GM12878 (cell line): ENCODE results near the gene SEMA5A. TPM values are rescaled to one million over a fixed set of nuclear protein-coding genes. Genes with fewer than 3 reads are reported as not detected.

Source experiments
- ATAC-seq: fragments of 200-7000 bp; cut with Tn5 transposase; 3 replicates; pipeline ENCODE4 v1.9.1; 2020; ENCODE audit warnings: mild to moderate bottlenecking, moderate library complexity
- BruUV-seq: library from RNA; stranded (reverse); fragments of 400-500 nt; replicated peaks from 2 replicates; lab custom pipeline; 2021; lab: Mats Ljungman, UMichigan
- CTCF ChIA-PET: fragments of 300-600 bp; sonication (Branson Sonifier 250); formaldehyde crosslinking; extraction: SDS; loops from one replicate; lab custom pipeline; 2021; ENCODE audit warnings: inconsistent platforms; lab: Yijun Ruan, JAX
- POLR2A ChIA-PET: fragments of 350-600 bp; formaldehyde crosslinking; extraction: SDS; loops from one replicate; lab custom pipeline; 2021; ENCODE audit warnings: inconsistent platforms; lab: Charles Lee
- RAD21 ChIA-PET: fragments of 300-600 bp; sonication (Branson Sonifier 250); formaldehyde crosslinking; loops from one replicate; lab custom pipeline; 2023; ENCODE audit warnings: antibody characterized with exemption; ENCODE audit not compliant: unreplicated experiment; lab: Charles Lee
- SMC1A ChIA-PET: fragments of 300-600 bp; sonication (Branson Sonifier 250); formaldehyde crosslinking; loops from one replicate; lab custom pipeline; 2023; ENCODE audit not compliant: unreplicated experiment, uncharacterized antibody; lab: Charles Lee
- DNase-seq: peaks from one replicate; pipeline ENCODE4 v3.0.0-alpha.2; 2011; ENCODE audit warnings: low read depth, low spot score
- FAIRE-seq: peaks from 3 replicates; lab custom pipeline; 2011; peaks lifted over from hg19 to GRCh38; lab: Jason Lieb, UNC
- H2AFZ ChIP-seq: 2 replicates; pipeline ENCODE4 v1.6.0; 2011; ENCODE audit warnings: low read depth, low read length, control low read depth; ENCODE audit not compliant: control insufficient read depth
- H3K27ac ChIP-seq: 2 replicates; pipeline ENCODE4 v1.5.1; 2011; ENCODE audit warnings: control low read depth; ENCODE audit not compliant: control insufficient read depth, insufficient read depth
- H3K27me3 ChIP-seq, 2 experiments: replicated peaks in 1 of 2; 2 replicates each; pipeline versions ENCODE4 v1.6.0 to v1.6.1; 2011; ENCODE audit warnings: low read length in 1 of 2; ENCODE audit not compliant: control insufficient read depth in 2 of 2, insufficient read depth in 2 of 2
- H3K36me3 ChIP-seq, 2 experiments: 2 replicates each; pipeline ENCODE4 v1.5.1; 2011; ENCODE audit warnings: low read length in 1 of 2; ENCODE audit not compliant: control insufficient read depth in 2 of 2, insufficient read depth in 2 of 2
- H3K4me1 ChIP-seq: 2 replicates; pipeline ENCODE4 v1.6.1; 2011; ENCODE audit warnings: mild to moderate bottlenecking, low read length, moderate library complexity, mixed read lengths; ENCODE audit not compliant: control insufficient read depth, insufficient read depth
- H3K4me2 ChIP-seq: 2 replicates; pipeline ENCODE4 v1.6.0; 2011; ENCODE audit warnings: control low read depth; ENCODE audit not compliant: control insufficient read depth, insufficient read depth
- H3K4me3 ChIP-seq: fragments of 200-600 bp; sonication (generic); 2 replicates; pipeline ENCODE4 v1.5.1; 2016
- H3K79me2 ChIP-seq: 2 replicates; pipeline ENCODE4 v1.6.0; 2011; ENCODE audit warnings: low read length; ENCODE audit not compliant: control insufficient read depth, insufficient read depth
- H3K9ac ChIP-seq: 2 replicates; pipeline ENCODE4 v1.8.0; 2011; ENCODE audit warnings: low read length, control low read depth, mixed read lengths; ENCODE audit not compliant: control insufficient read depth, insufficient read depth
- H3K9me3 ChIP-seq: replicated peaks from 3 replicates; pipeline ENCODE4 v1.5.1; 2011; ENCODE audit warnings: mild to moderate bottlenecking, low read length; ENCODE audit not compliant: control insufficient read depth, insufficient read depth
- H4K20me1 ChIP-seq: 2 replicates; pipeline ENCODE4 v1.6.0; 2011; ENCODE audit not compliant: control insufficient read depth, insufficient read depth
- BACH1 ChIP-seq: fragments of 450-650 bp; IDR thresholded peaks from 2 replicates; pipeline ENCODE4 v1.6.1; 2017; ENCODE audit warnings: mild to moderate bottlenecking, borderline replicate concordance
- BMI1 ChIP-seq: fragments of 450-650 bp; IDR thresholded peaks from 2 replicates; pipeline ENCODE4 v1.6.1; 2016; ENCODE audit warnings: mild to moderate bottlenecking, moderate library complexity, borderline replicate concordance
- BRCA1 ChIP-seq: IDR thresholded peaks from 2 replicates; pipeline ENCODE4 v1.6.1; 2011; ENCODE audit warnings: low read depth, low read length, improper control_type of control experiment
- CEBPZ ChIP-seq: fragments of 150-350 bp; IDR thresholded peaks from 2 replicates; pipeline ENCODE4 v1.6.1; 2016; ENCODE audit warnings: low read depth, low read length
- EED ChIP-seq: sonication (generic); IDR thresholded peaks from 2 replicates; pipeline ENCODE4 v1.6.1; 2016; ENCODE audit warnings: antibody characterized with exemption, low read depth
- ELK1 ChIP-seq: IDR thresholded peaks from 2 replicates; pipeline ENCODE4 v1.6.1; 2012; ENCODE audit warnings: low read depth, low read length, improper control_type of control experiment
- SIN3A ChIP-seq: IDR thresholded peaks from 2 replicates; pipeline ENCODE4 v1.6.1; 2012; ENCODE audit warnings: low read depth, low read length, improper control_type of control experiment
- ZNF687 ChIP-seq: fragments of 450-650 bp; IDR thresholded peaks from 2 replicates; pipeline ENCODE4 v1.6.1; 2017; ENCODE audit warnings: mild to moderate bottlenecking, moderate library complexity
- ZZZ3 ChIP-seq: IDR thresholded peaks from 2 replicates; pipeline ENCODE4 v1.6.1; 2011; ENCODE audit warnings: low read depth; ENCODE audit not compliant: control insufficient read depth, insufficient read length
- WGBS: methylation state at CpG from one replicate; pipeline ENCODE4 v1.1.6; 2016; ENCODE audit warnings: low lambda C conversion rate; ENCODE audit not compliant: insufficient replicate concordance, insufficient coverage; ENCODE audit errors: missing lambda C conversion rate; 5-methylcytosine and 5-hydroxymethylcytosine counted together
- in situ Hi-C: fragments of 300-500 bp; cut with MboI; formaldehyde crosslinking; loops from 9 replicates; pipeline ENCODE4 v1.14.3; 2018; ENCODE audit warnings: mixed read lengths
- intact Hi-C: fragments of 100-400 bp; cut with micrococcal nuclease; formaldehyde crosslinking; loops from one replicate; pipeline ENCODE4 v1.14.2; 2022; ENCODE audit not compliant: unreplicated experiment
- polyA plus RNA-seq, 11 experiments: library from polyadenylated mRNA; depleted of rRNA in 4 of 11; unstranded in 6 of 11; stranded (reverse) in 5 of 11; fragments of >200 nt; fragmentation: Nextera tagmentation in 4 of 11; fragmentation: Illumina TruSeq in 1 of 11; extraction: Ambion mirVana in 4 of 11; extraction: Trizol in 1 of 11; gene quantifications; 1 replicate in 1 of 11; 2 replicates in 10 of 11; pipeline versions ENCODE4 v1.2.1 to v1.2.3, GENCODE V29; 2011 to 2016; ENCODE audit warnings: inconsistent platforms in 2 of 11, missing spikeins in 2 of 11, low read depth in 1 of 11
- total RNA-seq, 4 experiments: library from RNA; depleted of rRNA in 3 of 4; stranded (reverse); fragments of >200 nt in 3 of 4; fragmentation: Illumina TruSeq in 1 of 4; extraction: Trizol in 1 of 4; gene quantifications; 2 replicates each; pipeline versions ENCODE4 v1.2.1 to v1.2.3, GENCODE V29; 2013 to 2021

The SEMA5A gene
- total and polyA plus RNA-seq, 10 of the 15 experiments (the other 5 are each of a cell fraction or from before 2014, with no cell fraction given), result 0.03 to 2.4 (median 0.09) TPM; not detected in 1

- H3K79me2 ChIP-seq, result no peaks in the 10 kb centered on the region
- ChIA-PET POLR2A (no interaction called here), CTCF (no interaction called here), RAD21 (no interaction called here), SMC1A (interaction anchor here (0.6 to 1.8 kb wide), 2 partner anchors 10 to 1934 kb away, joined by 3 to 5 read pairs; no protein-coding TSS in a partner anchor)
- TF ChIP-seq BMI1, result no peak
- TF ChIP-seq BRCA1, result no peak
- TF ChIP-seq ZNF687, result no peak
- TF ChIP-seq BACH1, result no peak
- no peak for TF ChIP-seq CEBPZ
- no peak for TF ChIP-seq ZZZ3
- TF ChIP-seq EED, result no peak
- TF ChIP-seq ELK1, result no peak
- TF ChIP-seq SIN3A, result no peak
- no peaks in the 10 kb centered on the region; the same call in 2 of the 3 replicates for H3K9me3 ChIP-seq
- no peaks in the 10 kb centered on the region for H3K36me3 ChIP-seq
- H3K9ac ChIP-seq, result no peak overlapping the region
- no peaks in the 10 kb centered on the region for H4K20me1 ChIP-seq
- no peak for ATAC-seq
- WGBS, result 0% methylated on average over 2 of the region's 2 CpGs
- no peak for FAIRE-seq
- peaks cover 0 to 1% of the 10 kb centered on the region in 2 experiments; a peak in 1 of 4 replicates for H3K27me3 ChIP-seq
- DNase-seq, result no peak
- no TSS peak for BruUV-seq
- H3K4me3 ChIP-seq, result no peak overlapping the region
- H2AFZ ChIP-seq, result no peak overlapping the region
- H3K27ac ChIP-seq, result no peak overlapping the region
- in situ Hi-C loops, result no loop called here
- H3K4me2 ChIP-seq, result no peak overlapping the region
- intact Hi-C loops, result no loop called here
- H3K4me1 ChIP-seq, result no peaks in the 10 kb centered on the region
Measured at GRCh38 chr5:9505225-9505624, 40.6 kb downstream of the SEMA5A start.
